Skeletal muscle satellite cell (primary cell): ENCODE results near the gene CFAP46.

Experiments
- H3K27me3 ChIP-seq: 2 replicates; pipeline ENCODE4 v1.7.0; 2013; ENCODE audit warnings: low read length; ENCODE audit not compliant: control insufficient read depth, insufficient read depth
- H3K36me3 ChIP-seq: 2 replicates; pipeline ENCODE4 v1.7.0; 2013; ENCODE audit warnings: mild to moderate bottlenecking, control low read depth, low read length; ENCODE audit not compliant: insufficient read depth
- H3K4me1 ChIP-seq: 2 replicates; pipeline ENCODE4 v1.7.0; 2013; ENCODE audit warnings: low read length; ENCODE audit not compliant: control insufficient read depth, insufficient read depth
- H3K4me2 ChIP-seq: 2 replicates; pipeline ENCODE4 v1.7.0; 2013; ENCODE audit warnings: mild to moderate bottlenecking, low read length
- H3K4me3 ChIP-seq: 2 replicates; pipeline ENCODE4 v1.7.0; 2013; ENCODE audit warnings: low read length
- H3K9ac ChIP-seq: 2 replicates; pipeline ENCODE4 v1.7.0; 2013; ENCODE audit warnings: mild to moderate bottlenecking, low read depth, low read length, moderate library complexity
- H3K9me3 ChIP-seq: replicated peaks from 2 replicates; pipeline ENCODE4 v1.7.0; 2013; ENCODE audit warnings: mild to moderate bottlenecking, control low read depth, low read length

The CFAP46 gene

GRCh38 chr10:132790470-132790869, 151.9 kb downstream of the CFAP46 start:
- Histone ChIP-seq H3K27me3 (peaks cover 58% of the 10 kb centered on the region), H3K4me2 (no peak overlapping the region), H3K36me3 (no peaks in the 10 kb centered on the region), H3K4me3 (no peak overlapping the region), H3K9me3 (no peaks in the 10 kb centered on the region), H3K4me1 (no peaks in the 10 kb centered on the region), H3K9ac (no peak overlapping the region)

GRCh38 chr10:132789659-132790148, 152.7 kb downstream of the CFAP46 start:
- H3K4me2 ChIP-seq, result no peak overlapping the region
- no peaks in the 10 kb centered on the region for H3K9me3 ChIP-seq
- no peak overlapping the region for H3K4me3 ChIP-seq
- no peaks in the 10 kb centered on the region for H3K36me3 ChIP-seq
- H3K9ac ChIP-seq, result no peak overlapping the region
- peaks cover 63% of the 10 kb centered on the region for H3K27me3 ChIP-seq
- no peaks in the 10 kb centered on the region for H3K4me1 ChIP-seq

DNA sequence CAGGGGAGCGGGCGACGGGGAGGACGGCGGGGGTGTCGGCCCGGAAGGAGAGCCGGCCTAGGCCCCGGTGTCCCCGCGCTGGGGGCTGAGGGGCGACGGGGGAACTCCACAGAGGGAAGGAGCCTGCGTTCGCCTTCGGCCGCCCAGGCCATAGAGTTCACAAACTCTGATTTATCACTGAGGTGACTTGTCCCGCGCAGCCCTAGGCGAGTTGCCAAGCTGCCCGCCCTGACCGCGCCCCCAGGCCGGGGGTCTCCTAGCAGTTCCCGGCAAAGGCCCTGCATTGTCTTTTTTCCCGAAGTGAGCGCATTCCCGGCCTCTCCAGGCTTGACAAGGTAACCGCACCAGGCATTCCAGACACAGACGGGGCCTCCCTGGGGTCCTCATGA, 153.5 kb downstream of the CFAP46 start:
- Histone ChIP-seq H3K9ac (no peak overlapping the region), H3K9me3 (no peaks in the 10 kb centered on the region), H3K4me2 (no peak overlapping the region), H3K27me3 (peaks cover 69% of the 10 kb centered on the region), H3K4me3 (no peak overlapping the region), H3K4me1 (no peaks in the 10 kb centered on the region), H3K36me3 (no peaks in the 10 kb centered on the region)

DNA sequence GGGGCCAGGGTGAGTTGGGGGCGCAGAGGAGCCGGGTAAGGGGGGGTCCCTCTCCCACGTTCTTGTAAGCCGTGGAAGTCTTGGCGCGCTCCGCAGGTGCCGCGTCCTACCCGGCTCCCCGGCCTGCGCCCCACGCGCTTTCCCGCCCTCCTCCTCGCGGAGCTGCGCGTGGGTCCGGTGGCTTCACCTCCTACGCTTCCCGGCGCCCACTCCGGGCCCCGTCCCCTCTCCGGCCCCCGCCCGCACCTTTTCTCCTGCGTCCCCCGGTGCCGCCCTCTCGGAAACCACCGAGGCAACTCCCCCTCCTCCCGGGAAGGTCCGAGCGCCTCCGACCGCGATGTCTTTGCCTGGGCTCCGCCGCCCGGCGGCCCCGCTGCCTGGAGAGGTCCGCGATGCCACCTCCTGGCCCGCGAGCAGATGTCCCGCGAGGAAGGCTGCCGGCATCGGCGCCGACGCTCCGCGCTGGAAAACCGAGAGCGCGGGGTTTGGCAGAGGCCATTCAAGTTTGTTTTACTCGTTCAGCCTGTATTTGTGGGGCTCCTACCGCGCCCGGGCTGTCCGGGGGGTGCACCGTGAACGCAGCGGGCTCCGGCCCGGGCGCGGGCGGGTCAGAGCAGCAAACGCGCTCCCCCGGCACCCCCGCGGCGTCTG, 154.1 kb downstream of the CFAP46 start:
- H3K4me3 ChIP-seq, result no peak overlapping the region
- H3K36me3 ChIP-seq, result no peaks in the 10 kb centered on the region
- no peak overlapping the region for H3K4me2 ChIP-seq
- peaks cover 67% of the 10 kb centered on the region for H3K27me3 ChIP-seq
- H3K4me1 ChIP-seq, result no peaks in the 10 kb centered on the region
- no peak overlapping the region for H3K9ac ChIP-seq
- no peaks in the 10 kb centered on the region for H3K9me3 ChIP-seq

- Histone ChIP-seq H3K36me3 (no peaks in the 10 kb centered on the region), H3K4me3 (no peak overlapping the region), H3K9me3 (no peaks in the 10 kb centered on the region), H3K9ac (no peak overlapping the region), H3K4me2 (no peak overlapping the region), H3K27me3 (peaks cover 64% of the 10 kb centered on the region), H3K4me1 (no peaks in the 10 kb centered on the region)
Measured at GRCh38 chr10:132787495-132788179, 154.7 kb downstream of the CFAP46 start.

- H3K9ac ChIP-seq, result no peak overlapping the region
- peak overlapping the region; percentile 20 for H3K4me2 ChIP-seq
- no peaks in the 10 kb centered on the region for H3K36me3 ChIP-seq
- H3K4me1 ChIP-seq, result no peaks in the 10 kb centered on the region
- H3K4me3 ChIP-seq, result no peak overlapping the region
- no peaks in the 10 kb centered on the region for H3K9me3 ChIP-seq
- H3K27me3 ChIP-seq, result peaks cover 64% of the 10 kb centered on the region
Measured at GRCh38 chr10:132786884-132787494, 155.4 kb downstream of the CFAP46 start.

- no peak overlapping the region for H3K4me3 ChIP-seq
Measured at GRCh38 chr10:132786476-132786883, 155.9 kb downstream of the CFAP46 start.

GRCh38 chr10:132785723-132786475, 156.5 kb downstream of the CFAP46 start, which contains the start of gene NKX6-2:
NKX6-2 (minus strand) TSS chr10:132786147; CDS start chr10:132785948, 199 bp downstream.
- H3K4me3 ChIP-seq, result no peak within 1 kb of the TSS
- H3K9ac ChIP-seq, result no peak within 1 kb of the TSS
- no peaks in the 10 kb centered on the region for H3K4me1 ChIP-seq
- H3K9me3 ChIP-seq, result no peaks in the 10 kb centered on the region
- no peaks in the 10 kb centered on the region for H3K36me3 ChIP-seq
- H3K4me2 ChIP-seq, result peak within 1 kb of the TSS; percentile 20
- H3K27me3 ChIP-seq, result peaks cover 58% of the 10 kb centered on the region

More at GRCh38 chr10:132786476-132786883, 155.9 kb downstream of the CFAP46 start:
- no peaks in the 10 kb centered on the region for H3K4me1 ChIP-seq
- H3K9me3 ChIP-seq, result no peaks in the 10 kb centered on the region
- H3K27me3 ChIP-seq, result peaks cover 62% of the 10 kb centered on the region
- no peak overlapping the region for H3K4me2 ChIP-seq
- no peak overlapping the region for H3K9ac ChIP-seq
- no peaks in the 10 kb centered on the region for H3K36me3 ChIP-seq

DNA sequence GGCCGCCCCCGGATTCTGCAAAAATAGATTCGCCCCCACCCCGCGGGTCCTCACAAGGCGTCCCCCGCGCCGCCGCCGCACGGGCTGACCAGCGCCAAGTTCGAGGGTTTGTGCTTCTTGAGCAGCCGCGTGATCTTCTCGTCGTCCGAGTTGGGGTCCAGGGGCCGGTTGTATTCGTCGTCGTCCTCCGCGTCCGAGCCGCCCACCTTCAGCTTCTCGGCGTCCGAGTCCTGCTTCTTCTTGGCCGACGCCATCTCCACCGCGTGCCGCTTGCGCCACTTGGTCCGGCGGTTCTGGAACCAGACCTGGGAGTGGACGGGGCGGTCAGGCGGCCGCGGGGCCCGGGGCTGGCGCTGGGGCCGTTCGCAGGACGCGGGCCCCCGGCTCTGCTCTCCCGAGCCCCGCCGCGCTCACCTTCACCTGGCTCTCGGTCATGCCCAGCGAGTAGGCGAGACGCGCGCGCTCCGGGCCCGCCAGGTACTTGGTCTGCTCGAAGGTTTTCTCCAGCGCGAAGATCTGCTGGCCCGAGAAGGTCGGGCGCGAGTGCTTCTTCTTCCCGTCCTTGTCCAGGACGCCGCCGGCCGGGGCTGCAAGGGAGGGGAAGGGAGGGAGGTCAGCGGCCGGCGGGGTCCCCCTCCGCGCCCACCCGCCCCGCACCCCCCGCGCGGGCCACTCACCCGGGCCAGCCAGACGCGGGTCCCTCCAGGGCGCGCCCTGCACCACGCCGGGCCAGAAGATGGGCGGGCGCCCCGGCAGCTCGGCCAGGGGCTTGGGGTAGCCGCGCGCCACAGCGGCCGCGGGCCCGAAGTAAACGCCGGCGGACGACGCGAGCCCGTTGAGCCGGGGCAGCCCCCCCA, 157.3 kb downstream of the CFAP46 start:
- Histone ChIP-seq H3K27me3 (peaks cover 52% of the 10 kb centered on the region), H3K9ac (no peak overlapping the region), H3K36me3 (no peaks in the 10 kb centered on the region), H3K9me3 (no peaks in the 10 kb centered on the region), H3K4me2 (no peak overlapping the region), H3K4me1 (no peaks in the 10 kb centered on the region), H3K4me3 (no peak overlapping the region)

GRCh38 chr10:132783940-132784865, 158.2 kb downstream of the CFAP46 start:
- Histone ChIP-seq H3K27me3 (peaks cover 43% of the 10 kb centered on the region), H3K4me1 (no peaks in the 10 kb centered on the region), H3K9ac (no peak overlapping the region), H3K9me3 (no peaks in the 10 kb centered on the region), H3K4me2 (no peak overlapping the region), H3K36me3 (no peaks in the 10 kb centered on the region), H3K4me3 (no peak overlapping the region)
